GM18870 (cell line): ENCODE data around the gene STX2.
"Not testable (repeated sequence)": the region's sequence is repeated elsewhere in the genome, so short reads cannot be mapped to it uniquely, and the experiment has no call there.

ENCODE experiments used
- ATAC-seq: cut with Tn5 transposase; IDR thresholded peaks from one replicate; pipeline ENCODE4 v1.9.1; 2021; ENCODE audit warnings: moderate library complexity; ENCODE audit not compliant: unreplicated experiment

The STX2 gene

GRCh38 chr12:130768120-130768519 is 70.9 kb downstream of the STX2 start:
- ATAC-seq: no peak

GRCh38 chr12:130766470-130766869 is 72.6 kb downstream of the STX2 start:
- no peak for ATAC-seq

- no peak for ATAC-seq
Observed at GRCh38 chr12:130765186-130765659, 73.8 kb downstream of the STX2 start.

GRCh38 chr12:130764475-130765185 is 74.4 kb downstream of the STX2 start:
- ATAC-seq: no peak

DNA sequence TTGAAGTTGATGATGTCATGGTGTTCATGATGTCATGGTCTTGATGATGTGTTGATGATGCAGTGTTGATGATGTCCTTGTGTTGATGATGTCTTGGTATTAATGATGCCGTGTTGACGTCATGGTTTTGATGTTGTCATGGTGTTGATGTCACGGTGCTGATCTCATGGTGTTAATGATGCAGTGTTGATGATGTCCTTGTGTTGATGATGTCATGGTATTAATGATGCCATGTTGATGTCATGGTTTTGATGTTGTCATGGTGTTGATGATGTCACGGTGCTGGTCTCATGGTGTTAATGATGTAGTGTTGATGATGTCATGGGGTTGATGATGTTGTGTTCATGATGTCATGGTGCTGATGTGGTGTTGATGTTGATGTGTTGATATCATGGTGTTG is 75.0 kb downstream of the STX2 start:
- no peak for ATAC-seq

DNA sequence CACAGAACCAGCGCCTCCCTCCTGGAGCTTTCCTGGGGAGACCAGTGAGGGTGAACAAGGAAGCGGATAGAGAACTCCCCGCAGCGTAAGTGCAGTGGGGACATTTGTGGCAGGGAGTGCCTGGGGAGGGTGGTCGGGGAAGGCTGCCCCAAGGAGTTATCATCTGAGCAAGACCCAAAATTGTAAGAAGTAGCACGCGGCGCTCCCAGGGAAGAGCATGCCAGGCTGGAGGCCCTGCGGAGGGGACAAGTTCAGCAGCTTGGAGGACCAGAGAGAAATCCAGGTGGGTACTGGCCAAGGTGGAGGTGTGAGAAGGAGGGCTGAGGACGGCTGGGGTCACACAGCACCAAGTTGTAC is 76.8 kb downstream of the STX2 start:
- no peak for ATAC-seq

DNA sequence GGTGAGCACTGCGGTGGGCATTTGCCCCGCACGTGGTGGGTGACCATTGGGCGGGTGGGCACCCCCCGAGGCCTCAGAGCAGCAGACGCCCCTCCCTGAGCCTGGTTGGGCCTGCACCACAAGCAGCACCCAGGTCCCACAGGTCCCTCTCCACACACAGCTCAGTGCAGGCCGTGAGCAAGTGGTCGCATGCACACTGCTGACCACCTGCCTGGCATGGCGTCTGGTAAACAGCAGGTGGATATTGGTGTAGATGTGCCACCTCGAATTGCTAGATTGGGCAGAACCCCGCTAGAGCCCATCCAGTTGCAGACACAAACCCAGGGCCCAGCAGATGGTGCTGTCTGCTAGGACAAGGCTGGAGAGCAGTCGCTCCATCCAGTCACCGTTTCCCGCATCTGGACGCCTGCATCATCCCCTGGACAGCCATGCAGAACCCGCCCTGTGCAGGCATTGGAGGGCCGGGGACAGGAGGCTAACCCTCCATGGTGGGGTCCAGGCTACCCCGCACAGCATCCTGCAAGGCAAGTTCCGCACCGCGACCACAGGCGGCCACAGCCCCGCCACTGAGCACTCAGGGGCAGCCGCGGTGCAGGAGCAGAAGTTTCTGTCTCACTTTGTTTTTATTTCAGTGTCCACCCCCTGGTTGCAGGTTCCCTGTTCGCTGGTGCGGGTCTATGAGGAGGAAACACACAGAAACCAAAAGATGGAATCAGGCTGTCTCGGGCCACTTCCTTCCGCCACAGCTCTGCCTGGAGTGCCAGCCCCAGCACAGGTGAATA is 77.3 kb downstream of the STX2 start:
- ATAC-seq: no peak

DNA sequence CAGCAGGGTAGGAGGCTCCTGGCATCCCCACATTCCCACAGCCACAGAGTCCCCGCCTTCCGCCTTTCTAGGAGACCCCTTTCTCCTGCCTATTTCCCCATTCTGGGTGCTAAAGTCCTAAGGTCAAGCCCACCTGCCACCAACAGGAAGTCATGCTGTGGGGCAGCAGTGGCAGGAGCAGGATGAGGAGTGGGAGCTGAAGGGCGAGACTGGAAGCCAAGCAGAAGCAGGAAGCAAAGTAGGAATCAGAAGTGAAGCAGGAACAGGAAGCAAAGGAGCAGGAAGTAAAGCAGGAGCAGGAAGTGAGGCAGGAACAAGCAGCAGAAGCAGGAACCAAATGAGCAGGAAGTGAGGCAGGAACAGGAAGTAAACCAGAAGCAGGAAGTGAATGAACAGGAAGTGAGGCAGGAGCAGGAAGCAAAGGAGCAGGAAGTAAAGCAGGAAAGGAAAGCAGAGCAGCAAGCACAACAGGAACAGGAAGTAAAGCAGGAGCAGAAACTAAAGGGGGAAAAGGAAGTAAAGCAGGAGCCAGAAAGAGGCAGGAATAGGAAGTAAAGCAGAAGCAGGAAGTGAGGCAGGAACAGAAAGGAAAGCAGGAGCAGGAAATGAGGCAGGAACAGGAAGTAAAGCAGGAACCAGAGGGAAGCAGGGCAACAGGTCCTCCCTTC is 84.7 kb downstream of the STX2 start:
- ATAC-seq: no peak

GRCh38 chr12:130752692-130753230 is 86.3 kb downstream of the STX2 start:
- ATAC-seq: no peak

DNA sequence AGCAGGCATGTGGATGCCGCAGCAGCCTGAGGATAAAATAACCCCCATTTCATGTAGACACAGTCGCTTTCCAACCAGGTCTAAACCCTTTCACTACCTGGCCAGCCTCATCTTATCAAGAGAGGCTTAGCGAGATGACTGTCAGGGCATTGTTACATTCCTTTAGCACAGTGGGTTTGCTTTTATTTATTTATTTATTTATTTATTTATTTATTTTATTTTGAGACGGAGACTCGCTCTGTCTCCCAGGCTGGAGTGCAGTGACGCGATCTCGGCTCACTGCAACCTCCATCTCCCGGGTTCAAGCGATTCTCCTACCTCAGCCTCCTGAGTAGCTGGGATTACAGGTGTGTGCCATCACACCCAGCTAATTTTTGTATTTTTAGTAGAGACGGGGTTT is 87.0 kb downstream of the STX2 start:
- ATAC-seq: not testable (repeated sequence)

DNA sequence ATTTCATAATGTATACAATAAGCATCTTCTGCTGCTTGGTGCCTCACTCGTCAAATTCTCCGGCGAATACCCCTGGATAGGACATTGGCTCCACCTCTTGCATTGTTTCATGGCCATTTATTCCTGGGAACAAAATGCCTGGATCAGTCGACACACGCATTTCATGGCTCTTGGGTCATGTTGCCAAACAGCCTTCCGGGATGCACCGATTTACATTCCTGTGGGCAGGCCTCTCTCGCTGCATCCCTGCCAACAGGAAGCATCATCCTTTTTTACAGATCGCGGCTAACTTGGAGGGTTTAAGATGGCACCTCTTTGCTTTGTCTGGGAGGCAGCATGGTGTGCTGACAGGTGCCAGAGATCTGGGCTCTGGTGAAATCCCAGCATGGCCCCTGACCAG is 90.3 kb downstream of the STX2 start:
- no peak for ATAC-seq

DNA sequence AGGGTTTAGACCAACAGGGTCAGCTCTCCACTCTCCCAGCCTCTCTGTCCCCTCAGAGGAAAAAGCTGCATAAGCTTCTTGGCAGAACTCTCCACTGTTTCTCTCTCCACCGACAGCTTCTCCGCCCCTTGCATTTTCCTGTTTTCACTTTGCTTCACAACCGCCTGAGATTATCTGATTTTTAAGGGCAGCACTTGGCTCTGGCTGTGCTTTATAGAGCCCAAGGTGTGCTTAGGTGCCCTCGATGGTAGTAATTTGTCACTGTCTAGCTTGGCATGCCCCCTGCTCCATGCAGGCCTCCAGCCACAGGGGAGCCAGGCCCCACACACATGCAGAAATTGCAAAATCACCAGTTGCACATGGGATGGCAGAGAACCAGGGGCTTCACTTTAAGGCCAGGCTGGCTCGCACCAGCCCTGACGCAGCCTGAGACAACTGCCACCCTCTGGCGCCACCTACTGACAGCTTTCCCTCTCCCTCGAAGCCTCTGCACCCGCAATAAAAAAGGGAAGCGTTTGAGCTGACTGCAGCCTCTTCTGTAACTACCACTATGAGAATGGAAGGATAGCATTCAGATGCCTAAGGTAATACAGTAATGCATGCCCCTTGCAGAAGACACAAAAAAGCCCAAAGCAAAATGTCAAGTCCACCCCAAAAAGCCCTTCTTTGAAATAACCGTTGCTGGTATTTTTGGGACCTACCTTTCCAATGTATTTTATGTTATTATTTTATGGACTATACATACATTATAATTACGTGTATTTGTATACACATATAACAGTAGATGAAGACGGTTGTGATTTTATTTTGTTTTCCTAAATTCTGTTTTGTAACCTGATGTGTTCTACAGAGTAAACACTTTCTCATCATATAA is 90.9 kb downstream of the STX2 start:
- peak; percentile 88 for ATAC-seq

GRCh38 chr12:130746546-130746945 is 92.5 kb downstream of the STX2 start:
- ATAC-seq: no peak

DNA sequence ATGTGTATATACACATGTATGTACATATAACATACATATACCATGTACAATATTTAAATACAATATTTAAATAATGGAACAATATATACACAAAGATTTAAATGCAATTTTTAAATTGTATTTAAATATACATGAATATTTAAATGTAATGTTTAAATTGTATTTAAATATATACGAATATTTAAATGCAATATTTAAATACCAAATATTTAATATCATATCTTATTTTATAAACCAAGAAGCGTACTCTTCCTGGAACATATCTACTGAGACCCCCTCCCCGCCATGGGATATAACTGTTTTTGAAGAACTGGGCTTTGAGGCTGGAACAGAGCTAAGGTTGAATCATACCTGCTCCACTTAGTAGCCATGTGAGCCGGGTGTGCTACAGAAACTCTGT is 93.1 kb downstream of the STX2 start:
- no peak for ATAC-seq

- ATAC-seq: no peak
Observed at GRCh38 chr12:130744274-130744673, 94.8 kb downstream of the STX2 start.

GRCh38 chr12:130743606-130744005 is 95.4 kb downstream of the STX2 start:
- no peak for ATAC-seq

- ATAC-seq: no peak
Observed at GRCh38 chr12:130743176-130743575, 95.9 kb downstream of the STX2 start.

GRCh38 chr12:130742716-130743115 is 96.3 kb downstream of the STX2 start:
- no peak for ATAC-seq

GRCh38 chr12:130742112-130742511 is 96.9 kb downstream of the STX2 start:
- no peak for ATAC-seq
